ENCODE data around the gene PLXDC2.

- TF ChIP-seq CTCF (IDR thresholded peaks at IDR 0.05) (no peak), POLR2A (IDR thresholded peaks at IDR 0.05) (no peak)
Observed at GRCh38 chr10:19809481-19809880, 6.8 kb upstream of the PLXDC2 start.

Measured in Peyer's patch (tissue), 4 donors.